Activated CD8-positive, alpha-beta T cell treated with anti-CD3 and anti-CD28 coated beads, Interleukin-2, amount 10 ng/mL, durations not matched to agents 7 days and 5 days (primary cell): Measurements from ENCODE around the gene TALDO1. TPM values are rescaled to one million over a fixed set of nuclear protein-coding genes. Genes with fewer than 3 reads are reported as not detected.

Experiments used
- ATAC-seq: fragments of 150-1000 bp; cut with Tn5 transposase; one replicate; pipeline ENCODE4 v1.10.0; 2021; ENCODE audit warnings: moderate library complexity
- CTCF ChIA-PET: fragments of 350-600 bp; sonication (Branson Sonifier 250); formaldehyde crosslinking; loops from one replicate; lab custom pipeline; 2021; ENCODE audit warnings: antibody characterized with exemption; lab: Charles Lee
- POLR2A ChIA-PET: fragments of 350-600 bp; sonication (Branson Sonifier 250); formaldehyde crosslinking; loops from one replicate; lab custom pipeline; 2021; ENCODE audit warnings: antibody characterized with exemption; lab: Charles Lee
- DNase-seq: peaks from one replicate; pipeline ENCODE4 v3.0.0-alpha.2; 2020
- H3K27ac Mint-ChIP-seq: one replicate; pipeline ENCODE4 v1.8.0; 2021; ENCODE audit warnings: mild to moderate bottlenecking, mixed read lengths
- H3K27me3 Mint-ChIP-seq: one replicate; pipeline ENCODE4 v1.8.0; 2021; ENCODE audit warnings: low read depth, mixed read lengths
- H3K36me3 Mint-ChIP-seq: one replicate; pipeline ENCODE4 v1.8.0; 2021; ENCODE audit warnings: low read depth, mixed read lengths
- H3K4me1 Mint-ChIP-seq: one replicate; pipeline ENCODE4 v1.8.0; 2021; ENCODE audit warnings: low read depth, mixed read lengths
- H3K4me3 Mint-ChIP-seq: one replicate; pipeline ENCODE4 v1.8.0; 2021; ENCODE audit warnings: mild to moderate bottlenecking, mixed read lengths
- H3K9me3 Mint-ChIP-seq: one replicate; pipeline ENCODE4 v1.8.0; 2022; ENCODE audit warnings: mixed read lengths; ENCODE audit not compliant: insufficient read depth
- total RNA-seq, 2 experiments: library from RNA; stranded (reverse); gene quantifications; one replicate each; pipeline ENCODE4 v1.2.3, GENCODE V29; 2021

The TALDO1 gene
- total RNA-seq, 2 experiments from 2014 or later: 278 to 289 TPM

GRCh38 chr11:772429-773390, 25.4 kb downstream of the TALDO1 start:
- ATAC-seq (no peak), DNase-seq (no peak)
- H3K27ac Mint-ChIP-seq: no peak overlapping the region
- H3K27me3 Mint-ChIP-seq: no peaks in the 10 kb centered on the region
- CTCF ChIA-PET: no interaction called here
- no peak overlapping the region for H3K4me3 Mint-ChIP-seq
- POLR2A ChIA-PET: interaction anchor here (0.8 to 1.3 kb wide), 2 partner anchors 24 to 25 kb away, joined by 3 to 4 read pairs; no protein-coding TSS in a partner anchor
- peaks cover 6% of the 10 kb centered on the region for H3K36me3 Mint-ChIP-seq
- H3K9me3 Mint-ChIP-seq: no peaks in the 10 kb centered on the region
- peaks cover 17% of the 10 kb centered on the region for H3K4me1 Mint-ChIP-seq

- Mint-ChIP-seq H3K27ac (no peak overlapping the region), H3K4me3 (no peak overlapping the region), H3K4me1 (peaks cover 17% of the 10 kb centered on the region), H3K36me3 (peaks cover 7% of the 10 kb centered on the region), H3K9me3 (no peaks in the 10 kb centered on the region), H3K27me3 (no peaks in the 10 kb centered on the region)
- DNase-seq: no peak
- POLR2A ChIA-PET: interaction anchor here (0.8 to 1.3 kb wide), 2 partner anchors 24 to 26 kb away, joined by 3 to 4 read pairs; no protein-coding TSS in a partner anchor
- CTCF ChIA-PET: no interaction called here
- ATAC-seq: no peak
Observed at GRCh38 chr11:773425-773824, 26.2 kb downstream of the TALDO1 start.

GRCh38 chr11:773830-774229, 26.6 kb downstream of the TALDO1 start:
- H3K4me3 Mint-ChIP-seq: no peak overlapping the region
- ChIA-PET CTCF (no interaction called here), POLR2A (interaction anchor here (0.8 to 1.3 kb wide), 2 partner anchors 23 to 26 kb away, joined by 3 to 4 read pairs; no protein-coding TSS in a partner anchor)
- DNase-seq (no peak), ATAC-seq (no peak)
- no peaks in the 10 kb centered on the region for H3K9me3 Mint-ChIP-seq
- no peak overlapping the region for H3K27ac Mint-ChIP-seq
- peaks cover 8% of the 10 kb centered on the region for H3K36me3 Mint-ChIP-seq
- no peaks in the 10 kb centered on the region for H3K27me3 Mint-ChIP-seq
- H3K4me1 Mint-ChIP-seq: peaks cover 18% of the 10 kb centered on the region

- ATAC-seq (no peak), DNase-seq (no peak)
- Mint-ChIP-seq H3K27me3 (no peaks in the 10 kb centered on the region), H3K9me3 (no peaks in the 10 kb centered on the region), H3K27ac (peak overlapping the region; percentile 20), H3K4me3 (peak overlapping the region; percentile 81), H3K4me1 (peaks cover 25% of the 10 kb centered on the region), H3K36me3 (peaks cover 15% of the 10 kb centered on the region)
- ChIA-PET POLR2A (interaction anchor here (1.1 kb wide), 1 partner anchor 27 kb away, joined by 3 read pairs; no protein-coding TSS in a partner anchor), CTCF (interaction anchor here (0.9 kb wide), 1 partner anchor 113 kb away, joined by 3 read pairs; no protein-coding TSS in a partner anchor)
Observed at GRCh38 chr11:774873-775592, 27.8 kb downstream of the TALDO1 start.

GRCh38 chr11:776263-776560, 28.9 kb downstream of the TALDO1 start:
- Mint-ChIP-seq H3K4me1 (peaks cover 29% of the 10 kb centered on the region), H3K4me3 (peak overlapping the region; percentile 81), H3K27ac (peak overlapping the region; percentile 88), H3K36me3 (peaks cover 13% of the 10 kb centered on the region), H3K27me3 (no peaks in the 10 kb centered on the region), H3K9me3 (no peaks in the 10 kb centered on the region)
- no peak for ATAC-seq
- ChIA-PET CTCF (interaction anchor here (0.7 to 0.9 kb wide), 2 partner anchors 11 to 114 kb away, joined by 3 read pairs; no protein-coding TSS in a partner anchor), POLR2A (interaction anchor here (0.6 to 1.1 kb wide), 2 partner anchors 8 to 28 kb away, joined by 3 read pairs; no protein-coding TSS in a partner anchor)
- DNase-seq: no peak

- DNase-seq: no peak
Observed at GRCh38 chr11:776561-777287, 29.5 kb downstream of the TALDO1 start.

GRCh38 chr11:777288-778255, 30.3 kb downstream of the TALDO1 start, which contains the start of gene GATD1:
GATD1 (minus strand) TSS chr11:777487; CDS start chr11:777462, 25 bp downstream.
- H3K4me3 Mint-ChIP-seq: peak within 1 kb of the TSS; percentile 83
- H3K9me3 Mint-ChIP-seq: no peaks in the 10 kb centered on the region
- POLR2A ChIA-PET: interaction anchor here (0.6 to 1.5 kb wide), 7 partner anchors 27 to 192 kb away, joined by 3 to 4 read pairs (median 3); partner anchors contain the start of gene TALDO1
- peaks cover 34% of the 10 kb centered on the region for H3K4me1 Mint-ChIP-seq
- ATAC-seq (peak; percentile 87), DNase-seq (peak; percentile 95)
- H3K27ac Mint-ChIP-seq: peak within 1 kb of the TSS; percentile 88
- no peaks in the 10 kb centered on the region for H3K27me3 Mint-ChIP-seq
- peaks cover 13% of the 10 kb centered on the region for H3K36me3 Mint-ChIP-seq
- CTCF ChIA-PET: no interaction called here

More at GRCh38 chr11:776561-777287, 29.5 kb downstream of the TALDO1 start:
- Mint-ChIP-seq H3K9me3 (no peaks in the 10 kb centered on the region), H3K4me3 (peak overlapping the region; percentile 81), H3K27me3 (no peaks in the 10 kb centered on the region), H3K27ac (peak overlapping the region; percentile 88), H3K36me3 (peaks cover 13% of the 10 kb centered on the region), H3K4me1 (peaks cover 34% of the 10 kb centered on the region)
- peak; percentile 49 for ATAC-seq
- POLR2A ChIA-PET: interaction anchor here (0.6 to 1.4 kb wide), 3 partner anchors 28 to 191 kb away, joined by 3 read pairs; no protein-coding TSS in a partner anchor
- CTCF ChIA-PET: interaction anchor here (0.7 kb wide), 1 partner anchor 11 kb away, joined by 3 read pairs; no protein-coding TSS in a partner anchor

GRCh38 chr11:778976-779954, 32.0 kb downstream of the TALDO1 start:
- Mint-ChIP-seq H3K36me3 (peaks cover 18% of the 10 kb centered on the region), H3K4me3 (peak overlapping the region; percentile 24), H3K4me1 (peaks cover 35% of the 10 kb centered on the region), H3K9me3 (no peaks in the 10 kb centered on the region), H3K27me3 (no peaks in the 10 kb centered on the region), H3K27ac (no peak overlapping the region)
- no peak for DNase-seq
- ATAC-seq: no peak
- POLR2A ChIA-PET: interaction anchor here (1.5 kb wide), 1 partner anchor 166 kb away, joined by 4 read pairs; no protein-coding TSS in a partner anchor
- CTCF ChIA-PET: no interaction called here

- ATAC-seq (no peak), DNase-seq (no peak)
- Mint-ChIP-seq H3K27me3 (no peaks in the 10 kb centered on the region), H3K4me3 (no peak overlapping the region), H3K9me3 (no peaks in the 10 kb centered on the region), H3K36me3 (peaks cover 18% of the 10 kb centered on the region), H3K27ac (no peak overlapping the region), H3K4me1 (peaks cover 30% of the 10 kb centered on the region)
- ChIA-PET POLR2A (no interaction called here), CTCF (no interaction called here)
Observed at GRCh38 chr11:779955-780532, 32.8 kb downstream of the TALDO1 start.
